GM12878 (cell line): ENCODE results near the gene CD99.

Source experiments
- CTCF ChIP-seq, 3 experiments: IDR thresholded peaks in 2 of 3; conservative IDR thresholded peaks in 1 of 3; 2 replicates each; pipeline ENCODE4 v1.5.1; 2011; ENCODE audit warnings: low read depth in 3 of 3, low read length in 3 of 3, mild to moderate bottlenecking in 3 of 3, control low read depth in 2 of 3, moderate library complexity in 2 of 3, inconsistent platforms in 1 of 3, mixed read lengths in 1 of 3; ENCODE audit not compliant: control insufficient read depth in 2 of 3, insufficient read depth in 1 of 3; ENCODE audit errors: extremely low read depth in 1 of 3
- ELK1 ChIP-seq: IDR thresholded peaks from 2 replicates; pipeline ENCODE4 v1.6.1; 2012; ENCODE audit warnings: low read depth, low read length, improper control_type of control experiment
- EP300 ChIP-seq, 2 experiments: fragments of 150-350 bp in 1 of 2; IDR thresholded peaks; 2 replicates each; pipeline ENCODE4 v1.6.1; 2011 to 2012; ENCODE audit warnings: low read depth in 2 of 2, low read length in 2 of 2, borderline replicate concordance in 1 of 2, improper control_type of control experiment in 1 of 2, inconsistent platforms in 1 of 2; ENCODE audit not compliant: control insufficient read depth in 1 of 2
- HDAC6 ChIP-seq: fragments of 200-600 bp; sonication (generic); IDR thresholded peaks from one replicate; pipeline ENCODE4 v1.8.0; 2017; ENCODE audit warnings: antibody characterized with exemption; ENCODE audit not compliant: unreplicated experiment
- JUND ChIP-seq: IDR thresholded peaks from 2 replicates; pipeline ENCODE4 v1.6.1; 2012; ENCODE audit warnings: low read depth, mild to moderate bottlenecking, low read length, improper control_type of control experiment, moderate library complexity
- SMC3 ChIP-seq: IDR thresholded peaks from 2 replicates; pipeline ENCODE4 v1.6.1; 2011; ENCODE audit warnings: low read length, improper control_type of control experiment, borderline replicate concordance
- TCF7 ChIP-seq: IDR thresholded peaks from 2 replicates; pipeline ENCODE4 v1.6.1; 2014; ENCODE audit warnings: antibody characterized with exemption, borderline replicate concordance
- ZNF274 ChIP-seq: IDR thresholded peaks from one replicate; pipeline ENCODE4 v1.8.0; 2011; ENCODE audit not compliant: insufficient read length, insufficient read depth

GRCh38 chrX:2717312-2717711 is 26.2 kb downstream of the CD99 start:
- TF ChIP-seq SMC3 (no peak), TCF7 (no peak), JUND (no peak), EP300 (IDR thresholded peaks at IDR 0.05; ENCODE audit: borderline replicate concordance in 1 of 2, control insufficient read depth in 1 of 2, low read depth in 2 of 2, low read length in 2 of 2) (no peak), HDAC6 (no peak), ZNF274 (no peak), CTCF (IDR thresholded peaks at IDR 0.05 in 2 of 3, conservative IDR thresholded peaks at IDR 0.05 in 1 of 3; ENCODE audit: control insufficient read depth in 2 of 3, extremely low read depth in 1 of 3, insufficient read depth in 1 of 3, low read depth in 3 of 3, low read length in 3 of 3) (no peak), ELK1 (no peak)
